Transverse colon (tissue), 3 donors: ENCODE results near the gene DLX1.

Experiments
- CTCF ChIP-seq, 5 experiments: fragments of 200-600 bp in 3 of 5; fragments of 450-650 bp in 2 of 5; sonication (generic) in 3 of 5; IDR thresholded peaks; 1 replicate in 2 of 5; 2 replicates in 3 of 5; pipeline ENCODE4 v1.5.1; 2016 to 2017; ENCODE audit warnings: antibody characterized with exemption in 5 of 5, inconsistent platforms in 3 of 5, mild to moderate bottlenecking in 2 of 5, moderate library complexity in 1 of 5
- EP300 ChIP-seq: sonication (generic); formaldehyde crosslinking; IDR thresholded peaks from one replicate; pipeline ENCODE4 v1.6.1; 2017; ENCODE audit warnings: antibody characterized with exemption, low read depth
- POLR2A ChIP-seq: fragments of 450-650 bp; IDR thresholded peaks from one replicate; pipeline ENCODE4 v1.6.1; 2016; ENCODE audit warnings: antibody characterized with exemption, mild to moderate bottlenecking, moderate library complexity

DNA sequence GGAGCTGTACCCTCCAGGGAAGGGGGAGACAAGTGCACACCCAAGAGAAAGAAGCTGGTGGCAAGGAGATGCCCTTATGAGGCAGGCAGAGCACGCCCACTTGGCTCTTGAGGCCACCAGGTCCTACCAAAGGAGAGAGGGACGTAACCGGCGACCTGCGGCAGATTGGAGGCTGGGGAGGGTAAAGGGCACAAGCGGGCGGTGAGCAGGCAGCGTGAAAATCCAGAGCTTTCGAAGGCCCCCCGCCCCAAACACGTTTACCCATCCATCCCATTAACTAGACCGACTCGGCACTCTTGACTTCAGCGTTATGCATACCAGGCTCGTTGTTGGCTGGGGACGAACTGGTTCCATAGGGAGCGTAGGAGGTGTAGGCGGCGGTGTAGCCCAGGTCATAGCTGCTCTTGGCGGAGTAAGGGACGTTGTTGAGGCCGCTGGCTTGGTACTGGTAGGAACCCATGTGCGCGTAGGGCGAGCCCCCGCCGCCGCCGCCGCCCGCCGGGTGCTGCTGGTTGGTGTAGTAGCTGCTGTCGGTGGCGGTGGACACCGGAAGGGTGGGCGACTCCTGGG lies 16.6 kb downstream of the DLX1 start:
- TF ChIP-seq EP300 = no peak
- no peak for TF ChIP-seq POLR2A
- TF ChIP-seq CTCF (IDR thresholded peaks at IDR 0.05) = no peak
